GM20431 (cell line): Measurements from ENCODE around the gene TFAP2D.

Experiments used
- in situ Hi-C: fragments of 300-500 bp; cut with MseI, MboI; formaldehyde crosslinking; loops from one replicate; pipeline ENCODE4 v1.15.0; 2020; ENCODE audit warnings: low sequenced_read_pairs; ENCODE audit not compliant: unreplicated experiment

The TFAP2D gene

GRCh38 chr6:50717734-50718457 lies 4.6 kb downstream of the TFAP2D start:
- in situ Hi-C loops = no loop called here

GRCh38 chr6:50718566-50718965 lies 5.2 kb downstream of the TFAP2D start:
- in situ Hi-C loops = no loop called here

- in situ Hi-C loops = no loop called here
Observed at GRCh38 chr6:50720623-50721022, 7.3 kb downstream of the TFAP2D start.

- in situ Hi-C loops = no loop called here
Observed at GRCh38 chr6:50721978-50722377, 8.7 kb downstream of the TFAP2D start.

- in situ Hi-C loops = no loop called here
Observed at GRCh38 chr6:50722829-50723554, 9.7 kb downstream of the TFAP2D start.

- in situ Hi-C loops = no loop called here
Observed at GRCh38 chr6:50724381-50725124, 11.2 kb downstream of the TFAP2D start.

GRCh38 chr6:50734488-50734887 lies 21.2 kb downstream of the TFAP2D start:
- in situ Hi-C loops = no loop called here

GRCh38 chr6:50742161-50742560 lies 28.8 kb downstream of the TFAP2D start:
- in situ Hi-C loops = no loop called here

- in situ Hi-C loops = no loop called here
Observed at GRCh38 chr6:50744976-50745375, 31.6 kb downstream of the TFAP2D start.

GRCh38 chr6:50762798-50763197 lies 49.5 kb downstream of the TFAP2D start:
- in situ Hi-C loops = no loop called here

GRCh38 chr6:50778696-50779095 lies 65.4 kb downstream of the TFAP2D start:
- in situ Hi-C loops = no loop called here

- in situ Hi-C loops = no loop called here
Observed at GRCh38 chr6:50780382-50780781, 67.1 kb downstream of the TFAP2D start.

GRCh38 chr6:50785921-50786320 lies 72.6 kb downstream of the TFAP2D start:
- in situ Hi-C loops = no loop called here

GRCh38 chr6:50791900-50792508 lies 78.7 kb downstream of the TFAP2D start:
- in situ Hi-C loops = no loop called here

GRCh38 chr6:50792771-50793170 lies 79.4 kb downstream of the TFAP2D start:
- in situ Hi-C loops = no loop called here

- in situ Hi-C loops = no loop called here
Observed at GRCh38 chr6:50795574-50795973, 82.2 kb downstream of the TFAP2D start.

- in situ Hi-C loops = loop anchor here (25.0 kb wide), 2 partner anchors 758 to 1158 kb away; no protein-coding TSS in a partner anchor
Observed at GRCh38 chr6:50804283-50804682, 91.0 kb downstream of the TFAP2D start.

- in situ Hi-C loops = loop anchor here (25.0 kb wide), 2 partner anchors 755 to 1155 kb away; no protein-coding TSS in a partner anchor
Observed at GRCh38 chr6:50807035-50807434, 93.7 kb downstream of the TFAP2D start.

- in situ Hi-C loops = loop anchor here (25.0 kb wide), 2 partner anchors 747 to 1147 kb away; no protein-coding TSS in a partner anchor
Observed at GRCh38 chr6:50815436-50816114, 102.2 kb downstream of the TFAP2D start.
